Gastroesophageal sphincter (tissue), 4 donors: Measurements from ENCODE around the gene RBKS. TPM values are rescaled to one million over a fixed set of nuclear protein-coding genes. Genes with fewer than 3 reads are reported as not detected.

Experiments used
- ATAC-seq: fragments of 150-250 bp; one replicate; pipeline ENCODE4 v1.9.1; 2016; ENCODE audit warnings: mild to moderate bottlenecking, moderate library complexity
- H3K27ac ChIP-seq, 4 donors: fragments of 200-600 bp; sonication (generic) in 3 of 4; 1 replicate in 3 of 4; 2 replicates in 1 of 4; pipeline ENCODE4 v1.5.1; 2016 to 2019
- H3K27me3 ChIP-seq: fragments of 200-600 bp; sonication (generic); one replicate; pipeline ENCODE4 v1.5.1; 2019
- H3K36me3 ChIP-seq, 2 donors: fragments of 200-600 bp; sonication (generic); one replicate each; pipeline ENCODE4 v1.5.1; 2019; ENCODE audit warnings: control low read depth in 1 of 2
- H3K4me1 ChIP-seq, 3 donors: fragments of 200-600 bp; sonication (generic); 1 replicate in 2 of 3; 2 replicates in 1 of 3; pipeline ENCODE4 v1.5.1; 2016 to 2019; ENCODE audit warnings: control low read depth in 2 of 3
- H3K4me3 ChIP-seq, 2 donors: fragments of 200-600 bp; sonication (generic); one replicate each; pipeline ENCODE4 v1.5.1; 2019; ENCODE audit warnings: mild to moderate bottlenecking in 1 of 2, moderate library complexity in 1 of 2
- H3K9me3 ChIP-seq, 3 donors: fragments of 200-600 bp; sonication (generic); one replicate each; pipeline ENCODE4 v1.5.1; 2017 to 2019; ENCODE audit warnings: control low read depth in 2 of 3
- CTCF ChIP-seq, 4 experiments: fragments of 200-600 bp in 2 of 4; fragments of 450-650 bp in 2 of 4; sonication (generic) in 1 of 4; IDR thresholded peaks; one replicate each; pipeline ENCODE4 v1.5.1; 2017 to 2019; ENCODE audit warnings: antibody characterized with exemption in 4 of 4, mild to moderate bottlenecking in 2 of 4, moderate library complexity in 2 of 4
- EP300 ChIP-seq: sonication (generic); formaldehyde crosslinking; IDR thresholded peaks from one replicate; pipeline ENCODE4 v1.6.1; 2017; ENCODE audit warnings: antibody characterized with exemption, mild to moderate bottlenecking
- POLR2A ChIP-seq, 2 donors: fragments of 450-650 bp; IDR thresholded peaks; one replicate each; pipeline ENCODE4 v1.6.1; 2017; ENCODE audit warnings: antibody characterized with exemption in 2 of 2, mild to moderate bottlenecking in 2 of 2, moderate library complexity in 1 of 2
- POLR2AphosphoS5 ChIP-seq: sonication (generic); formaldehyde crosslinking; IDR thresholded peaks from one replicate; pipeline ENCODE4 v1.6.1; 2017; ENCODE audit warnings: antibody characterized with exemption
- WGBS, 2 donors: methylation state at CpG; one replicate each; pipeline ENCODE4 v1.1.5; 2018; ENCODE audit warnings: low coverage in 1 of 2; 5-methylcytosine and 5-hydroxymethylcytosine counted together
- total RNA-seq, 4 donors: library from RNA; depleted of rRNA; stranded (reverse); fragments of >200 nt; gene quantifications; one replicate each; pipeline ENCODE4 v1.1.0, GENCODE V29; 2016

RBKS gene
- total RNA-seq, 4 donors from 2014 or later = 0.81 to 2.4 (median 1.6) TPM

DNA sequence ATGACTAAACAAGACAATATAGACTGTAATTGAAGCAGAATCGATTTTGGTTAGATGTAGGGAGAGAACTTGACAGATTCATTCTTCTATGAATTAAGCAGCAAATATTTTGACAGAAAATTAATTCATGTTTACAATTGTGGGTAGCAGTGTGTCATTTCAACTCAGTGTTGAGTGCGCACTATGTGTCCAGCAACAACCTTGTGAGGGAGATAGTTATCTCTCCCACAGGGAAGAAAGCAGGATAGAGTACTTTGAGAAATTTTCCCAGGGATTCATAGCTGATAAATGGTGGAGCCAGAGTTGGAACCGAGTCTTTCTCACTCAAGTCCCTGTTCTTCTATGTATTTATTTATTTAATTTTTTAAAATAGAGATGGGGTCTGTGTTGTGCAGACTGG is 113.5 kb downstream of the RBKS start:
- H3K27me3 ChIP-seq = no peaks in the 10 kb centered on the region
- peaks cover 0 to 7% of the 10 kb centered on the region in 2 donors for H3K36me3 ChIP-seq
- no peak overlapping the region for H3K4me3 ChIP-seq
- peaks cover 7 to 87% (median 33%) of the 10 kb centered on the region in 3 donors for H3K4me1 ChIP-seq
- no peak for ATAC-seq
- no peaks in the 10 kb centered on the region for H3K9me3 ChIP-seq
- peak overlapping the region; percentile 94 to 99 (median 96) for H3K27ac ChIP-seq
- 87 to 93% methylated on average over 3 of the region's 3 CpGs for WGBS, 2 donors
- TF ChIP-seq POLR2AphosphoS5 (no peak), EP300 (no peak)

DNA sequence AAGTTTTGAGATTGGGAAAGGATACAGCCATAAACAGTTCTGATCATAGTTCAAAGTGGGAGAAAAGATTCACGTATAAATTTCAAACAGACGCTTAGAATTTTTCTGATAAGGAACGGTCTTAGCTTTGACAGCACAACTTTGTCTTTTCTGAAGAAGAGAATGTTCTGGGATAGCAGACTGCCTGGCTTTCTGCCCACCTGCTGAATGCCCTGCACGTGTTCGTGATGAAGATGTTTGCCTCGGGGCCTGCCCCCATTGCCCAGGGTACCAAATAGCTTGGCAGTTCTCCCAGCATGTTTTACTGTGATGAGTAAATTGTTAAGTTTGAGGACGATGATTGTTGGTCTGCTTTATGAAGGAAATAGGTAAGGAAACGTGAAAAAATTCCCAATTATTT is 114.1 kb downstream of the RBKS start:
- no peaks in the 10 kb centered on the region for H3K9me3 ChIP-seq
- 23 to 30% methylated on average over 6 to 8 of the region's 8 CpGs for WGBS, 2 donors
- no peaks in the 10 kb centered on the region for H3K27me3 ChIP-seq
- peak overlapping the region; percentile 94 to 99 (median 96) for H3K27ac ChIP-seq
- H3K4me1 ChIP-seq = peaks cover 7 to 89% (median 33%) of the 10 kb centered on the region in 3 donors
- ATAC-seq = no peak
- TF ChIP-seq POLR2AphosphoS5 (peak; percentile 49), EP300 (no peak)
- H3K36me3 ChIP-seq = peaks cover 0 to 7% of the 10 kb centered on the region in 2 donors
- H3K4me3 ChIP-seq = no peak overlapping the region

DNA sequence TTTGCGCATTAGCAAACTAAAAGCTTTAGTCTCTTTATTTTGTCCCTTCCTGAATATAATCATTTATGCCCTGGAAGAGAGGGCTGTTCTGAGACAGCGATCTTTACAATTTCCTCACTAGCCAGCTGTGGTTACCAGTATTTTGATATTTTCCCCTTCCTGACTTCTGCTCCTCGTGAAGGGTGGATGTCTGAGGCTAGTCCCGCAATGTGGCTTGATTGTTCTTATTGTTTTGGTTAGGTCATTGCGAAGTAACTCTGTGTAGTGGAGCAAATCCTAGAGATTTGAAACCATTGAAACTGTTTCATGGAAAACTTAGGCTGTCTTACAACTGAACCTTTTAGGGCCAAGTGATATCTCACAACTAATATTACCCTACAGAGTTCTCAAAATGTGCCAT is 116.2 kb downstream of the RBKS start:
- H3K27ac ChIP-seq = peak overlapping the region; percentile 94 to 99 (median 96)
- H3K27me3 ChIP-seq = no peaks in the 10 kb centered on the region
- 79 to 83% methylated on average over 5 of the region's 5 CpGs for WGBS, 2 donors
- peak overlapping the region in 1 of 2 donors; percentile 75 for H3K4me3 ChIP-seq
- H3K4me1 ChIP-seq = peaks cover 3 to 72% (median 19%) of the 10 kb centered on the region in 3 donors
- ATAC-seq = no peak
- H3K36me3 ChIP-seq = peaks cover 0 to 7% of the 10 kb centered on the region in 2 donors
- TF ChIP-seq POLR2AphosphoS5 (no peak), POLR2A (IDR thresholded peaks at IDR 0.05) (no peak), CTCF (IDR thresholded peaks at IDR 0.05) (no peak), EP300 (no peak)
- H3K9me3 ChIP-seq = no peaks in the 10 kb centered on the region

DNA sequence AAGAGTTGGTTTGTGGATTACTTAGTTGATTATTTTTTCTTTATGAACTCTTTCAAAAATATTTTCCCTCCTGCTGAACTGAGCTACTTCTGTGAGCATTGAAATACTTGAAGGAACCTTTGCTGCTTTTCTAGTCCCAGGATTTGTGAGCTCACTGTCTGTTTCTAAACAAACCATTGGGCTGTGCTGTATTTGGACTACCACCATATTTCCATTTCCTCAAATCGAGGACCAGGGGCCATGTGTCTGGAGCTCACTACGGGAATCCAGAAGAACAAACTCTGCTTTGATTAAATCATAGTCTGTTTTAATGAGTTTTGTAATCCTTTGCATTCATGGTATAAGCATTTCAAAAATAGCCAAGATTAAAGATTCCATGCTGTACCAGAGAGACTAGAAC is 117.4 kb downstream of the RBKS start:
- H3K9me3 ChIP-seq = no peaks in the 10 kb centered on the region
- peak overlapping the region; percentile 65 to 96 (median 94) for H3K27ac ChIP-seq
- peaks cover 3 to 60% (median 15%) of the 10 kb centered on the region in 3 donors for H3K4me1 ChIP-seq

GRCh38 chr2:27771548-27772335 is 118.4 kb downstream of the RBKS start, which contains the start of gene MRPL33:
MRPL33 (plus strand) TSS chr2:27771719; CDS start chr2:27771778, 59 bp downstream.
- 0% methylated on average over 4 to 5 of the region's 48 CpGs for WGBS, 2 donors
- no peaks in the 10 kb centered on the region for H3K27me3 ChIP-seq
- ATAC-seq = peak; percentile 97
- H3K4me1 ChIP-seq = peaks cover 3 to 50% (median 6%) of the 10 kb centered on the region in 3 donors
- no peak for TF ChIP-seq CTCF (IDR thresholded peaks at IDR 0.05)
- TF ChIP-seq POLR2A (IDR thresholded peaks at IDR 0.05) = peak; percentile 73
- peak; percentile 94 for TF ChIP-seq POLR2AphosphoS5
- TF ChIP-seq EP300 = no peak
- H3K9me3 ChIP-seq = no peaks in the 10 kb centered on the region
- peak within 1 kb of the TSS; percentile 57 to 75 for H3K4me3 ChIP-seq
- H3K27ac ChIP-seq = peak within 1 kb of the TSS; percentile 65 to 96 (median 94)
- H3K36me3 ChIP-seq = peaks cover 0 to 7% of the 10 kb centered on the region in 2 donors

More for the DNA sequence above, 117.4 kb downstream of the RBKS start:
- H3K27me3 ChIP-seq = no peaks in the 10 kb centered on the region
- TF ChIP-seq POLR2A (IDR thresholded peaks at IDR 0.05) = no peak
- TF ChIP-seq CTCF (IDR thresholded peaks at IDR 0.05) = no peak
- TF ChIP-seq POLR2AphosphoS5 = no peak
- TF ChIP-seq EP300 = no peak
- H3K4me3 ChIP-seq = peak overlapping the region; percentile 57 to 75
- whole genome bisulfite sequencing, 2 donors = 6 to 15% methylated on average over 2 of the region's 2 CpGs
- peaks cover 0 to 7% of the 10 kb centered on the region in 2 donors for H3K36me3 ChIP-seq
- ATAC-seq = no peak

- WGBS, 2 donors = 5 to 13% methylated on average over 12 to 13 of the region's 13 CpGs
- H3K9me3 ChIP-seq = no peaks in the 10 kb centered on the region
- H3K4me1 ChIP-seq = peaks cover 3 to 45% (median 5%) of the 10 kb centered on the region in 3 donors
- peaks cover 0 to 7% of the 10 kb centered on the region in 2 donors for H3K36me3 ChIP-seq
- H3K27ac ChIP-seq = peak overlapping the region; percentile 65 to 96 (median 94)
- H3K4me3 ChIP-seq = peak overlapping the region; percentile 57 to 75
- ATAC-seq = no peak
- TF ChIP-seq EP300 (no peak), CTCF (IDR thresholded peaks at IDR 0.05) (no peak), POLR2A (IDR thresholded peaks at IDR 0.05) (no peak), POLR2AphosphoS5 (no peak)
- H3K27me3 ChIP-seq = no peaks in the 10 kb centered on the region
Measured at GRCh38 chr2:27771202-27771547, 119.0 kb downstream of the RBKS start.
